ENCODE measurements around the gene THBS3.

- no peak for TF ChIP-seq CTCF (IDR thresholded peaks at IDR 0.05 in 8 of 11, conservative IDR thresholded peaks at IDR 0.05 in 3 of 11)
- no peak for TF ChIP-seq POLR2A (IDR thresholded peaks at IDR 0.05)
Measured at GRCh38 chr1:155241069-155241679, 33.5 kb upstream of the THBS3 start.
